ENCODE data around the gene CEP120.

GRCh38 chr5:123427281-123427680 is 4.1 kb upstream of the CEP120 start:
- TF ChIP-seq, protein P1, sequence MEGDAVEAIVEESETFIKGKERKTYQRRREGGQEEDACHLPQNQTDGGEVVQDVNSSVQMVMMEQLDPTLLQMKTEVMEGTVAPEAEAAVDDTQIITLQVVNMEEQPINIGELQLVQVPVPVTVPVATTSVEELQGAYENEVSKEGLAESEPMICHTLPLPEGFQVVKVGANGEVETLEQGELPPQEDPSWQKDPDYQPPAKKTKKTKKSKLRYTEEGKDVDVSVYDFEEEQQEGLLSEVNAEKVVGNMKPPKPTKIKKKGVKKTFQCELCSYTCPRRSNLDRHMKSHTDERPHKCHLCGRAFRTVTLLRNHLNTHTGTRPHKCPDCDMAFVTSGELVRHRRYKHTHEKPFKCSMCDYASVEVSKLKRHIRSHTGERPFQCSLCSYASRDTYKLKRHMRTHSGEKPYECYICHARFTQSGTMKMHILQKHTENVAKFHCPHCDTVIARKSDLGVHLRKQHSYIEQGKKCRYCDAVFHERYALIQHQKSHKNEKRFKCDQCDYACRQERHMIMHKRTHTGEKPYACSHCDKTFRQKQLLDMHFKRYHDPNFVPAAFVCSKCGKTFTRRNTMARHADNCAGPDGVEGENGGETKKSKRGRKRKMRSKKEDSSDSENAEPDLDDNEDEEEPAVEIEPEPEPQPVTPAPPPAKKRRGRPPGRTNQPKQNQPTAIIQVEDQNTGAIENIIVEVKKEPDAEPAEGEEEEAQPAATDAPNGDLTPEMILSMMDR (IDR thresholded peaks at IDR 0.05): no peak
- TF ChIP-seq POLR2A (IDR thresholded peaks at IDR 0.05): no peak

Measured in adrenal gland (tissue), 5 donors.